Epithelial cell of prostate (primary cell): ENCODE measurements around the gene SUPT4H1.
A peak's percentile ranks its signal among the peaks of the same experiment; 100 is the strongest.

Source experiments
- DNase-seq: peaks from one replicate; pipeline ENCODE4 v3.0.0-alpha.2; 2011; ENCODE audit warnings: low read depth, low spot score
- H3K27ac ChIP-seq: fragments of 450-650 bp; 2 replicates; pipeline ENCODE4 v1.5.1; 2017; ENCODE audit warnings: mild to moderate bottlenecking

Gene SUPT4H1

DNA sequence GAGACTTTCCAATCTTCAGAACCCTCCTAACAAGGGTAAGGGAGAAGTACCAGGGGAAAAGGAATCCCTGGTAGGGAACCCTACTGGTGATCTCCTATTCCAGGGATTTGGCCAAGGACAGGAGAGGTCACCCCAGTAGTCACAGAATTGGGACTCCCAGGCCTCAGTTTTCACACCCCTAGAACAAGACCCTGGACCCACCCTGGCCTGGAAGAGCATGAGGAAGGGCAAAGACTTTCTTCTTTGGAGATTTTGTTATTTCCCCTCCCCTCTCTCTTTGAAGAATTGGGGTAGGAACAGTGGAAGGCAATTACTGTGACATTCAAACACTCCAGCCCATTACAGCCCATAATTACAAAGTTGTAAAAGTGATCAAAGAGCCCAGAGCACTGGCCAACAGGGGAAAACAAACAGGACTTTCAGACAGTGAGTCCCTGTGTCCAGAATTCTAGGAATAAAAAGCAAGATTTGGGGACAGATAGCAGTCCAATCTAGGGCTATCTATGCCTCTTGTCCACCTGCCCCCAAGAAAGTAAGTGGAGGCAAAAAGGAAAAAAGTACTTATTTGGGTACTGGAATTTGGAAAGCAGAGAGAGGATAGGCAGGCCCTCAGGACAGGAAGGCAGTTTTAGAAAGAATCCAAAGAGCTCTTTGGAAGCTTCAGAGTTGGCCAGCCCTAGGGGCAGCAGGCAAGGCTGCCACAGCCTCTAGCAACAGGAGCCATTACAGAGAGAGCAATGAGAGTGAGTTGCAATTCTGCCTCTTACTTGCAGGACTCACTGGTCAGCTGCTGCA is 13.4 kb upstream of the SUPT4H1 start:
- H3K27ac ChIP-seq, result peak overlapping the region; percentile 61
- DNase-seq, result no peak

DNA sequence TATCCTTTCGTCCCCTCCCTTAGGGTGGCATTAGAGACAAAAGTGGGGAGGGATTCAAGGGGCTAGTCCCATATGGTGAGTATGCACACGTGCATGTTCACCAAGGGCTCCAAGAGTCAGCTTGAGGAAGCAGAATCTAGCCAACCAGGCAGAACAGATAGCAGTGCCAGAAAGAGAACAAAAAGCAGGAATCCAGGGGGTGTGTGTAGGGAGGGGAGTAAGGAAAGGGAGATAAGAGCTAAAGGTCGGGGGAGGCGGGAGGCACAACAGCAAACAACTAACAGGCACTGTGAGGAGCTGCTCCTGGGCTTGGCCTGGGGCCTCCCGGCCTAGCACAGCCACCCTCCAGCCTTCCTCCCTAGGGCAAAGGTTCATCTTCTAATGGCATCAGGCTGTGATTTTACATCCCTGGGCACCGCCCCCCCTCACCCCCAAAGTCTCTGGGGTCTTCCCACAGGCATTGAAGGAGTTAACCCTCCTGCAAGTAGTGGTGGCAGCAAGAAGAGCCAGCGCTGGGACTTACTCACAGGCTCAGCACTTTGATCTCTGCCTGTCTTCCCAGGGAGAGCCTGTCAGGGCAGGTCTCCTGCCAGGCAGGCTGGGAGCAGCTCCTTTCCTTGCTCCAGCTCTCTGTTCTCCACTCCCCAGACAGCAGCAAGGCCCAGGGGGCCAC is 12.4 kb upstream of the SUPT4H1 start:
- DNase-seq, result peak; percentile 36
- peak overlapping the region; percentile 61 for H3K27ac ChIP-seq

DNA sequence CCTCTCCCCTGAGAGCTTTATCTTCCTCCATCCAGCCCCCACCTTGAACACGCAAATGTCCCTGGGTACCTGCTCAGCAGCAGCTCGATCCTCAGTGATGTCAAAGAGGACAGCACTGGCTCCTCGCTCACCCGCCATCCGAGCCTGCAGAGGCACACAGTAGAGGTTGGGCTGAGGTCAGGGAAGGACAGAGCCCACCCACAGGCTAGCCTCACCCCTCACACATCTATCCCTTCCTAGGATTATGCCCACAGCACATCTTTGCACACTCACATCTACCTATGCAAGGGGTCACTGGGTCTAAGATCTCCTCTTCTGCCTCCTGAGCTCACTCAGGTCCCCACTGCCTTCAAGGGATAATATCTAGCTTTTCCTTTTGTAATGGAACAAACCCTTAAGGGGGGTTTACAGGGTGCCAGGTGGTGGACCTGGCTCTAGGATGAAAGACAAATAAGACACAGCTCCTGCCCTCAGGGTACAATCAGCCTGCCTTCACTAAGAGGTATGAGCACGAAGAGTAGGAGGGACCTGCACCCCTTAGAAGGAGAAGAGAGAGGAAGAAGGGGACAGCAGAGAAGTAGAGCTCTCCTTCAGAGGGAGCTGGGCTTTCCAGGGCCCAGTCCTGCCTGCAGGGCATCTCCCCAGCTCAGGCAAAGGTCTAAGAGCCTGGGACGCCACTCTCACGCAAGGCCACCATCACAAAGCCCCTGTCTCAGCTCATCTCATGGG is 11.6 kb upstream of the SUPT4H1 start:
- H3K27ac ChIP-seq, result no peak overlapping the region
- no peak for DNase-seq

DNA sequence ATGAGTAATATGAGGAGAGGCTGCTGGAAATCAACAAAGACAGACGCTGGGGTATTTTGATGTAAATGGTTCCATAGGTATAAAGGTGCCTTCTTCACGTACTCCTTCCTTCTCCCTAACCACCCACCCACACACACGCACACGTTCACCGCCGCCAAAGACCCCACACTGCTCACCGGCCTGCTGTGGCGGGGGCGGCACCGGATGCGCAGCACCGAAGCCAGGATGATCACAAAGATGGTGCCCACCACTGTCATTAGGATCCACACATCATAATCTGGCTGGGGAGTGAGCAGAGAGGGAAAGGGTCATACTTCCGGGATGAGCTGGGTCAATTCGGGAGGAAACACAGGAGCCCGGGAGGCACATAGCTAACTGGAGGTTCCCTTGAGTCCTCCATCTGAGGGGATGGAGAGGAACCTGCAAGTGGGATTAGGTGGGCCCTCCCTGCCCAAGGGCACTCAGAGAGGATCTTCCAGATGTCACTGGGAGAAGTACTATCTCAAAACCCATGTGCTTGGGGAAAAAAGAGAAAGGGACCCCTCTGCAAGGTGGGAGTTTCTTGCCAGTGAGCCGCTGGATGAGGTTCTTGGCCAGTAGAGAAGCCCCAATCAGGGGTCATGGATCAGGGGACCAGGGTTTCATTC is 10.5 kb upstream of the SUPT4H1 start:
- DNase-seq, result no peak

DNA sequence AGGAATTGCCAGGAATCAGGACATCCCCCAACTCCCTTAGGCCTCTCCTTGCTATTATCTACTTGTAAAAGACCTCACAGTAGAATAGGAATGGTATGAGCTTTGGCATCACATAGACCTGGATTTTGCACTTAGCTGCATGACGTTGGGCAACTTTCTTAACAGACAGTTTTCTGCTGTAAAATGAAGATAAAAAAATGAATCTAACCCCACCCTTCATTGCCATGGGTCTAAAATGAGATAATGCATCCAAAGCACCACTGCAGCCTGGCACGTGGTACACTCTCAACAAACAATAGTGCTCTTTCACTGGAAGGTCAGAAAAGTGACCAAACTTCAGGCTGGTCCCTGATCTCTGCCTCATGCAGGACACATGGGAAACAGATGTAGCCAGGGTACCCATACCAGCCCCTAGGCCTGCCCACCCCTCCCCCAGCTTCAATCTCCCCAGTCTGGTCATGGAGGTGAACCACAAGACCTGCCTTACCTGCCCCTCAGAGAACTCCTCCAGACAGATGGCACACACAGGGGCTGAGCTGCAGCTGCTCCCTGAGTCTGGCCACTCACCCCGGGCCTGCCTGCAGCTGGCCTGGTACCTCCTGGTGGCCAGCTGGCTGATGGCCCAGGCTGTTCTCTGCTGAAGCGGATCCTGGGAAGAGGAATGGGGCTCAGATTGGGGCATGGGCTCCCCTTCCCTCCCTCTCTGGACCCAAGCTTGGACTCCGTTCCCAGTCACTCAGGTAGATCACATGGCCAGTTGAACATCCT is 8.5 kb upstream of the SUPT4H1 start:
- no peak overlapping the region for H3K27ac ChIP-seq
- no peak for DNase-seq

More for the DNA sequence above, 10.5 kb upstream of the SUPT4H1 start:
- no peak overlapping the region for H3K27ac ChIP-seq

DNA sequence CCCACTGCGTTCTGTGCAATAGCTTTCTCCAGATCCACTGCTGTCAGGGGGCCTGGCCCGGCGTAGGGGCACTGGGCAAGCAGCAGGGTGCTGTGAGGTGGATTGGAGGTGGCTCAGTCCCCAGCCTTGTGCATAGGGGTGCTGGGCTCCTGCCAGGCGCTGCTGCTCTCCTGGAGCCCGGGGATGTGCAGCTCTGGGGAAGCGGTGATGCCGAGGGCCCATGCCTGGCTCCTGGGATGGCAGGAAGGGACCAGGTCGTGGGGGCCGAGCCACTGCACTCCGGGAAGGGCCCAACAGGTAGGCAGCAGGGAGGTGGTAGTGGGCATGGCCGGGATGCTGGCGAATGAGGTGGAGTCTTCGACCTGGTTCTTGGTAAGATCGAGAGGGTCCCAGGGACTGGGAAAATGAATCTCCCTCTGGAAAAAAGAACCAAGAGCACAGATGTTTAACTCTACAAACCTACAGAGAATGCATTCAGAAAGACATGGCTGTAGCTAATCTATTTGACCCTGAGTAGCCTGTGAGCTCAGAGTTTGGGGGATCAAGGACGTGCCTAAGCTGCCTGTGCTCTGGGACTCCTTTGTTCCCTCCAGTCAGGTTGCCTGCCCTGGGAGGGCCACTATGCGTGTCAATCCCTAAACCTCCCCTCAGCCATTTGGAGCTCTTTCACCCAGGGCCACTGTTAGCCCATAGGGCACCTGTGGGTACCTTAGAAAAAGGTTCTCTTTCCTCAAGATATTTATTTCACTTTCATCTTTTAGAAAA is 6.6 kb upstream of the SUPT4H1 start:
- no peak overlapping the region for H3K27ac ChIP-seq
- DNase-seq, result no peak

DNA sequence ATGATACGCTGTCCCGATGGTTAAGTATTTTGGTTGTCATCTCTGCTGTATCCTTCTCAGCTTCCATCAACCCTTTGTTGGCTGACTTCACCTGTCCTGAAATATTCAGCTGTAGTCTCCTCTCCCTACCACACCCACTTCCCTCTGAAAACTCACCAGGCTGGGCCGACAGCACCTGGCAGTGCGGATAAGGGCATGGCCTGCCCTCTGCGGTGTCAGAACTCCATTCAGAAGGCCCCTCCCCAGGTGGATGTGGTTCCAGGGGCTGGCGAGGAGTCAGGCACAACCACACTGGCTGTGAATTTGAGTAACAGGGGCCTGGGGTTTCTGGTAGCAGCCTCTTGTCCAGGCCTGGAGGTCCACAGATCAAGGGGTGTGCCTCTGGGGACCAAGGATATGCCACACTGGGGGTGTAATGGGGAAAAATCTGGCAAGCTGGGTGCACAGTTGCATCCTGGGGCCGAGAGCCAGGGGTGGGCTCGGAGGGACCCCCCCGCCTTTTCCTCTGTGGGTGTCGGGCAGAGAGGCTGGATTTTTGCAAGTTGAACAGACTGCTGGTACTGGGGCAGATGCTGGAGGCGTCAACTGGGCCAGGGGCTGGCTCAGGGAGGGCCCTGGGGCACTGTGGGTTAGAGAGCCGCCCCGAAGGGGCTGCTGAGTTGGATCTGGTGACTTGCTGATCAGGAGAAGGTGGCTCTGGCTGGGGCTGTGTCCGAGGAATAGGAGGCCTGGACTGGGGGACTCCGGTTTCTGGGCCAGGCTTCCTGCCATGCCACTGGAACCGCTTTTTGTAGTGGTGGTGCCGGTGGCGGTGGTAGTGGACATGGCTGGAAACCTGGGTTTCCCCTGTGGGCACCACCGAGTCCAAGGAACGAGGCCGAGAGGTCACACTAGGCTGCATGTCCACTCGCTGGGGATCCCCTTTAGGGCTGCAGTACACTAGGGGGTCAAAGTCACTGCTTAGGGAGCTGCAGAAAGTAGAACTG is 5.6 kb upstream of the SUPT4H1 start:
- H3K27ac ChIP-seq, result no peak overlapping the region
- no peak for DNase-seq

DNA sequence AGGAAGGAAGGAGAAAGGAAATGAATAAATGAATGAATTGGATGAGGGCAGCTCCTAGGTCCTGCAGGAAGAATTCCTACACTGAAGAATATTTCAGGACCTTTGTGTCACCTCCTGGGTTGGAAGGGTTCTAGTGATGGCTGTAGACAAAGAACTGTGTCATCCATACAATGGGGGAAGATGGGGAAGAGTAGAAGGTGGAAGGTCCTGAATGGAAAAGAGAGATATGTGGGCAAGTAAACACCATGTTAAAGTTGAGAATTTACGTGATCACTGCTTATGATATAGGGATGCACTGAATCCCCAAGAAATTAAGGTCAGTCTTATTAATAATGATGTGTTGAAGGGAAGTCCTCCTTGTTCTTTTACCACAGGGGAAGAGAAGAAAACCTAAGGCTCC is 4.2 kb upstream of the SUPT4H1 start:
- DNase-seq, result no peak
- H3K27ac ChIP-seq, result no peak overlapping the region

DNA sequence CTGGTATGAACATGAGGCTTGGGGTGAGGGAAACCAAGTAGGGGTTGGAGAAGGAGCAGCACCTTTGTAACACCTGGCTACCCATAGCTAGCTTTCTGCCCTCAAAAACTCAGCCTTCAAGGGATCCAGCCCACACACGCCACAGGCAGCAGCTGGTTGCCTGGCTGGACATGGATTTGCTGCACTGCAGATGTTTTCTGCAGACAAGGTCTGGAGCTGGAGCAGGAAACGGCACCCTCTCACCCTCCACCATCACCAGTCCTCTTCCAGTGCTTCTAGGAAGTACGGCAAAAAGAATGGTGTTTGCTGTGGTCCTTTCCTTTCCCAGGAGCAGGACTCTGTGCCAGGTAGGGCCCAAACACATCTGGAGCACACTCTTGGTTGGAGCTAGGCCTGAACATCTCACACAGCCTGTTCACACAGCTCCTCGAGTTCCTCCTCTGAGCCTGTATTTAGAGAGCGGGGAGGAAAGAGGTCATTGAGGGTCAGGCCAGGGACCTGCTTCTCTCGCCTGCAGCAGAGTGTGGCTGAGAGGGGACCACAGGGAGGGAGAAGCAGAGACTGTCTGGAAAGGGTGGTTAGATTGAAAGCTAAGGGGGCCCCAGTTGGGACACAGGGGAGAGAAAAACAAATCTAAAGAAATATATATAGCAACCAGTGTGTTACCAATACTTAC is 2.7 kb upstream of the SUPT4H1 start:
- no peak for DNase-seq
- H3K27ac ChIP-seq, result no peak overlapping the region

DNA sequence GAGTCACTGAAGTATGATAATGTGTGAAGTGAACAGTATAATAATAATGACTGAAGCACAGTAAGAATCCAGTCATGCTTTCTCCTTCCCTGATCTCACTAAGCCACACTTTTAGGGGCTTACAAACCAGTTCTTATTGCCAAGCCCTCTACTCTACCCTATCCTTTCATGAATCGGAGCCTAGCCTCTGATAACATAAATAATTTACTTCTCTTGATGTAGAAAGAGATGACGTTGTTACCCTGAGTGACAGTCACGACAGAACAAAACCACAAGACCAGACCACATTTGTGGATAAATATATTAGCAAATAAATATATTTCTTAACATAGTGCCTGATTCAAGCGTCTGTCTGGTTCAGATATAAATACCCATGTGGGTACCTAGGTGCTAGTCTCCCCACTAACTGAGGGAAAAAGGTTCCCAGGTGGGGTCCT is 1.4 kb upstream of the SUPT4H1 start:
- no peak for DNase-seq
- H3K27ac ChIP-seq, result peak overlapping the region; percentile 77

DNA sequence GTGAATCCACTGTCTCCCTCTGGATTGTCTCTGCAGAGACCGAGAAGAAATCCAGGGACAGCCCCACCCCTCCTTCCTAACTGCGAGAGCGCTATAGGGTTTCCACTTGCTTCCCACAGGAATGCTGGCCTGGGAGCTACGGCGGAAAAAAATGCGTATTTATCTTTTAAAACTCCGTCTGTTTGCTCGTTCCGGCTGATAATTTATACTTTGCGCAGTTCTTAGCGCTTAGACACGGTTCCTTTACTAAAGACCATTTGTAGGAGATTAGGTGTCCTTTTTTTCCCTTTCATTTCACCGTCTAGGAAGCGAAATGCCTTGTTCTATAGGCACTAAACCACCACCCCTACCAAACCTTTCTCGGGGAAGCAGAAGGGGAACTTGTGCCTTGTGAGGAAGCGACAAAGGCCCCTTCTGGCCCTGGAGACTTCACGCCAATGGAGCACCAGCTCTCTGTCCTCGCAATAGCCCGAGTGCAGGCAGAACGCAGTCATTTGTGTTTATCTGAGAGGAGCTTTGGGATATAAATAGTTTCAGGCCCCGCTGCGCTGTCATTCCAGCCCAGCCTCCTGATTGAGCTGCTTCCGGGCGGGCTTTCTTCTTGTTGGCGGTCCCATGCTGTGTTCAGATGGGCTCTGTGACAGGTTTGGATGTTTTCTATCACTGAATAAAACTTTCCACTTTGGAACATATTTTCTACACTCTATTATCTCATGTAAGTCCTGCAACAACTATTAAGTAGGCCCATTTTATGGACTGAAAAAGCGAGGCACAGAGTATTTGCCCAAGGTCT is 791 bp upstream of the SUPT4H1 start:
- no peak for DNase-seq
- H3K27ac ChIP-seq, result peak overlapping the region; percentile 77

DNA sequence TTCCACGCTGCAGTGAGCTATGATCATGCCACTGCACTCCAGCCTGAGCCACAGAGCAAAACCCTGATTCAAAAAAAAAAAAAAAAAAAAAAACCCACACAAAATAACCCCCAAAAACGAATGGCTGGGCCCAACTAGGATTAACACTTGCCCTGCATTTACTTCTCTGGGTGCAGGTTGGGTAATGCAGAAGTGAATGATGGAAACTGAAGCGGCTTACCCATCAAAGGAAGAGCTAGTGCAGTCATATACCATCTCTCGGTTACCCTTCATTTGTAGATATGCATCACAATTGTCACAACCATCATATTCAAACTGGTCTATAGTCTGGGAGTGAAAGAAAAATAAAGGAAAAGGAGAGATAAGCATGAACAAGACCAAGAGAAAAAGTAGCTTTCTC is 819 bp downstream of the SUPT4H1 start:
- H3K27ac ChIP-seq, result no peak overlapping the region
- no peak for DNase-seq

DNA sequence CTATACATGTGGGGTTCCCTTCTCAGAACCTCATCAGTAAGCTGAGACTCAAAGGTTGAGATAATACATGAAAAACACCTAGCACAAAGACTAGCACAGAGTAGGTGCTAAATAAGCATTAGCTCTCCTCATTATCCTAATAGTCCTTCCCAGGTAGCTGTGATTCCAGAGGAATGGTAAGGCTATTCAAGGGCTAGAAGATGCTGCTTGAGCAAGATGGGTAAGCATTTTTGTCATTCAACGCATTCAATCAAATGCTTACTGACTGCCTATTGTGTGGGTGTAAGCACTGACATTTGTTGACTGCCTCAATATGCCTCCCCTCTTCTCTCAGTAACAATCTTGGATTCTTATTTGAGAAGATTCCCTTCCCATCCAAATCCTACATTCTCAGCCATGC is 4.0 kb downstream of the SUPT4H1 start:
- DNase-seq, result no peak
- no peak overlapping the region for H3K27ac ChIP-seq

DNA sequence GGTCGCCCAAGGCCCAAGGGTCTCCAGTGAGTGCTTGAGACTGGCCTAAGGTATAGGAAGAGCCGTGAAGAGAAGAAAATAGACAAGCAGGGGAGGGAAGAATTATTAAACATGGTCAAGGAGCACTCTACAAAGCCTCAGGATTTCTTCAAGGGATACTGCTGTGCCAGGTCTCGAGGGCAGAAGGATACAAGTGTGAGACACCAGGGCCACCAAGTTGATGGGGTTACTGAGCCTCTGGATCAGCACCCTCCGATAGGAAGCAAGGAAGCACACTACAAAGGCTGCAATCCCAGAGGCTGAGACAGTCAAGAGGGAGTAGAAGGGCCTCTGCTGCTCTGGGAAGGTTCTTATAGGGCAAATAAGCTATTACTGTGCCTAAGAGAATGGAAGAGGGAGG is 6.5 kb downstream of the SUPT4H1 start:
- no peak overlapping the region for H3K27ac ChIP-seq

DNA sequence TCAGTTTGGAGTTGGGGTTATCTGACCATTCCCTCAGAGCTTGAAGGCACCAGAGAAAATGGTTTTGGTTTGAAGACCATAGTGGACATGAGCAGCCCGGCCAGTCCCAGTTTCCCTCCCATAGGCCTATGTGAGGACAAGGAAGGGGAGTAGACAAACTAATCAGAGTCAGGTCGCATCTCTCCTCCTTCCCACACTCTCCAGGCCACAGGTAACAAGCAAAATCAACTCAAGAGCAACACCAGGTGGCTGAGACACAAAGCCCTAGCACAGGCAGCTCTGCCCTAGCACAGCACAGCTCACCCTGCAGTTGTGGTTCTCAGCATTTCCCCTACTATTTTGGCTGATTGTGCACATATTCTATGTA is 7.2 kb downstream of the SUPT4H1 start:
- no peak for DNase-seq
- H3K27ac ChIP-seq, result no peak overlapping the region

More for the DNA sequence above, 6.5 kb downstream of the SUPT4H1 start:
- no peak for DNase-seq

DNA sequence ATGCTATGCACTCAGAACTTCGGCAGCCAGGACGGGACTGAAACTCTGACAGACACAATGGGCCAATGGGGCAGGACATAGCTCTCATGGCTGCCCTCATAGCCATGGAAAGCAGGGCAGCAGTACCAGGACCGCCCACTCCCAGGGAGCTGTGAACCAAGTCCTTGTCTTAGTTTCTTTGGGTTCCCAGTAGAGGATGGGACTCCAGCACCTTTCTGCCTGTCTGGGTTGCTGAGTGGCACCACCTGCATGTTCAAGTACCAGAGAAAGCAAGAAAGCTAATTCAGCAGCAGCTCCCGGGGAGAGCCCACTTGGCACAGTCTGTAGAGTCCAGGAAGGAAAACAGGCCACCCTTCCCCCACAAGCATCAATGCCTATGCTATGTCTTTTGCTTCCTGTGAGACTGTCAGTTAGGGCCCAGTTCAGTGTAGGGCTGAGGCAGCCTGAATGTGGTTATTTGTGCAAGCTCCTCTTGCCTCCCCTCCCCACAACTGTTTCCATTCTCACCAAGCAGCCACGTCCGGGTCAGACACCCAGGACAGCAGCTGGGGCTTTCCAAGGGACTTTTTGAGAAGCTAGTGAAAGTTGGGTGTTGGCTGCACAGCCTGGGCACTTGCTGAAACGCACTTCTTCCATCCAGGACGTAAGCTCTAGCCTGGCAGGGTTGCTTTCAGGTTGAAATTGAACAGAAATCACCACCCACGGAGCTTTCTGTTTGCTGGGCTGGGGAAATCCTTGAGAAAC is 7.8 kb downstream of the SUPT4H1 start:
- DNase-seq, result no peak
- no peak overlapping the region for H3K27ac ChIP-seq
